Sigmoid colon (tissue), 4 donors: Measurements from ENCODE around the gene TMEM63C.

Source experiments
- CTCF ChIP-seq, 4 experiments: fragments of 450-650 bp in 3 of 4; fragments of 200-600 bp in 1 of 4; IDR thresholded peaks; one replicate each; pipeline ENCODE4 v1.5.1; 2016 to 2019; ENCODE audit warnings: antibody characterized with exemption in 4 of 4, mild to moderate bottlenecking in 3 of 4, moderate library complexity in 2 of 4
- EP300 ChIP-seq, 4 donors: sonication (generic); formaldehyde crosslinking; IDR thresholded peaks; one replicate each; pipeline ENCODE4 v1.6.1; 2017; ENCODE audit warnings: antibody characterized with exemption in 4 of 4
- POLR2A ChIP-seq, 2 donors: fragments of 450-650 bp; IDR thresholded peaks; one replicate each; pipeline ENCODE4 v1.6.1; 2016; ENCODE audit warnings: antibody characterized with exemption in 2 of 2, mild to moderate bottlenecking in 2 of 2, moderate library complexity in 2 of 2
- POLR2AphosphoS5 ChIP-seq, 4 donors: sonication (generic); formaldehyde crosslinking; IDR thresholded peaks; one replicate each; pipeline ENCODE4 v1.6.1; 2017; ENCODE audit warnings: antibody characterized with exemption in 4 of 4

- TF ChIP-seq CTCF (IDR thresholded peaks at IDR 0.05): no peak
- TF ChIP-seq POLR2A (IDR thresholded peaks at IDR 0.05): no peak
- no peak for TF ChIP-seq EP300 (IDR thresholded peaks at IDR 0.05)
- no peak for TF ChIP-seq POLR2AphosphoS5 (IDR thresholded peaks at IDR 0.05)
Measured at GRCh38 chr14:77155083-77155482, 26.5 kb upstream of the TMEM63C start.
